SK-N-MC (cell line): ENCODE measurements around the gene KDM4B.
A peak's percentile ranks its signal among the peaks of the same experiment; 100 is the strongest.

Source experiments
- DNase-seq: peaks from one replicate; pipeline ENCODE4 v3.0.0-alpha.2; 2011; ENCODE audit warnings: low read depth, low spot score
- H3K27ac ChIP-seq: fragments of 200-600 bp; sonication (generic); 2 replicates; pipeline ENCODE4 v1.5.1; 2016; ENCODE audit warnings: mixed run types
- H3K36me3 ChIP-seq: fragments of 200-600 bp; sonication (generic); 2 replicates; pipeline ENCODE4 v1.6.1; 2017; ENCODE audit warnings: antibody characterized with exemption, low read length, mixed read lengths; ENCODE audit not compliant: insufficient read depth
- H3K4me3 ChIP-seq: fragments of 200-600 bp; sonication (generic); 2 replicates; pipeline ENCODE4 v1.5.1; 2016
- H3K9ac ChIP-seq: fragments of 200-600 bp; sonication (generic); 2 replicates; pipeline ENCODE4 v1.8.0; 2017; ENCODE audit warnings: mixed run types, mixed read lengths; ENCODE audit not compliant: insufficient read length
- H3K9me3 ChIP-seq: fragments of 200-600 bp; sonication (generic); 2 replicates; pipeline ENCODE4 v1.6.1; 2017; ENCODE audit warnings: low read depth, mild to moderate bottlenecking, antibody characterized with exemption, low read length, moderate library complexity, mixed read lengths
- EZH2 ChIP-seq: fragments of 200-600 bp; sonication (generic); IDR thresholded peaks from one replicate; pipeline ENCODE4 v1.6.1; 2017; ENCODE audit warnings: antibody characterized with exemption
- FOXP2 ChIP-seq: optimal IDR thresholded peaks from 2 replicates; pipeline ENCODE3; 2011; ENCODE audit warnings: mild to moderate bottlenecking, moderate library complexity; ENCODE audit not compliant: insufficient read depth; ENCODE audit errors: extremely low read length, control extremely low read depth
- POLR2AphosphoS5 ChIP-seq: IDR thresholded peaks from 2 replicates; pipeline ENCODE4 v1.6.1; 2012; ENCODE audit warnings: mild to moderate bottlenecking, low read depth, low read length, borderline replicate concordance

KDM4B gene

GRCh38 chr19:5109560-5109959 is 140.6 kb downstream of the KDM4B start:
- Histone ChIP-seq H3K4me3 (no peak overlapping the region), H3K36me3 (no peaks in the 10 kb centered on the region; the same call in 1 of the 2 replicates), H3K9me3 (no peaks in the 10 kb centered on the region), H3K27ac (no peak overlapping the region), H3K9ac (no peak overlapping the region)
- DNase-seq = no peak
- TF ChIP-seq FOXP2 = no peak
- TF ChIP-seq EZH2 = no peak

- H3K9me3 ChIP-seq = no peaks in the 10 kb centered on the region
- no peak for DNase-seq
- TF ChIP-seq POLR2AphosphoS5 = no peak
- TF ChIP-seq EZH2 = no peak
- no peak for TF ChIP-seq FOXP2
- H3K27ac ChIP-seq = no peak overlapping the region
- H3K9ac ChIP-seq = no peak overlapping the region
- H3K4me3 ChIP-seq = no peak overlapping the region
- no peaks in the 10 kb centered on the region; the same call in 1 of the 2 replicates for H3K36me3 ChIP-seq
These were observed 141.6 kb downstream of the KDM4B start for GRCh38 chr19:5110546-5110945.

GRCh38 chr19:5111051-5111450 is 142.1 kb downstream of the KDM4B start:
- Histone ChIP-seq H3K36me3 (no peaks in the 10 kb centered on the region; the same call in 1 of the 2 replicates), H3K27ac (no peak overlapping the region), H3K4me3 (no peak overlapping the region), H3K9me3 (no peaks in the 10 kb centered on the region), H3K9ac (no peak overlapping the region)
- no peak for DNase-seq
- TF ChIP-seq FOXP2 (no peak), POLR2AphosphoS5 (no peak), EZH2 (no peak)

GRCh38 chr19:5112175-5112574 is 143.3 kb downstream of the KDM4B start:
- no peaks in the 10 kb centered on the region for H3K9me3 ChIP-seq
- H3K9ac ChIP-seq = no peak overlapping the region
- H3K36me3 ChIP-seq = no peaks in the 10 kb centered on the region; the same call in 1 of the 2 replicates
- no peak for DNase-seq
- TF ChIP-seq POLR2AphosphoS5 (no peak), FOXP2 (no peak), EZH2 (no peak)
- H3K27ac ChIP-seq = peak overlapping the region; percentile 71; the same call in 1 of the 2 replicates
- no peak overlapping the region for H3K4me3 ChIP-seq

GRCh38 chr19:5112681-5113575 is 144.0 kb downstream of the KDM4B start:
- H3K4me3 ChIP-seq = no peak overlapping the region
- TF ChIP-seq POLR2AphosphoS5 = no peak
- no peak for TF ChIP-seq EZH2
- no peak for TF ChIP-seq FOXP2
- H3K9me3 ChIP-seq = no peaks in the 10 kb centered on the region
- no peaks in the 10 kb centered on the region; the same call in 1 of the 2 replicates for H3K36me3 ChIP-seq
- peak overlapping the region; percentile 71 for H3K27ac ChIP-seq
- no peak for DNase-seq
- H3K9ac ChIP-seq = peak overlapping the region; percentile 57

GRCh38 chr19:5113633-5114586 is 145.0 kb downstream of the KDM4B start:
- no peak for DNase-seq
- Histone ChIP-seq H3K4me3 (no peak overlapping the region), H3K9ac (no peak overlapping the region), H3K36me3 (no peaks in the 10 kb centered on the region; the same call in 1 of the 2 replicates), H3K27ac (peak overlapping the region; percentile 13; the same call in 1 of the 2 replicates), H3K9me3 (no peaks in the 10 kb centered on the region)
- TF ChIP-seq FOXP2 = no peak
- no peak for TF ChIP-seq POLR2AphosphoS5

- Histone ChIP-seq H3K27ac (0 out of 2 replicates have a peak overlapping the region, but pooled peaks have one; percentile 13), H3K9ac (no peak overlapping the region), H3K9me3 (no peaks in the 10 kb centered on the region), H3K4me3 (no peak overlapping the region), H3K36me3 (no peaks in the 10 kb centered on the region; the same call in 1 of the 2 replicates)
- DNase-seq = no peak
- TF ChIP-seq EZH2 (no peak), POLR2AphosphoS5 (no peak), FOXP2 (no peak)
These were observed 145.8 kb downstream of the KDM4B start for GRCh38 chr19:5114727-5115126.

GRCh38 chr19:5115351-5115750 is 146.4 kb downstream of the KDM4B start:
- Histone ChIP-seq H3K36me3 (no peaks in the 10 kb centered on the region; the same call in 1 of the 2 replicates), H3K27ac (peak overlapping the region; percentile 31), H3K4me3 (no peak overlapping the region), H3K9ac (no peak overlapping the region), H3K9me3 (no peaks in the 10 kb centered on the region)
- DNase-seq = no peak
- no peak for TF ChIP-seq POLR2AphosphoS5
- TF ChIP-seq EZH2 = no peak
- TF ChIP-seq FOXP2 = no peak
